ENCODE measurements around the gene FBXO30. TPM values are rescaled to one million over a fixed set of nuclear protein-coding genes. Genes with fewer than 3 reads are reported as not detected.

The FBXO30 gene
- total RNA-seq, 6 experiments from 2014 or later, result 2.2 to 3.2 (median 3.0) TPM

DNA sequence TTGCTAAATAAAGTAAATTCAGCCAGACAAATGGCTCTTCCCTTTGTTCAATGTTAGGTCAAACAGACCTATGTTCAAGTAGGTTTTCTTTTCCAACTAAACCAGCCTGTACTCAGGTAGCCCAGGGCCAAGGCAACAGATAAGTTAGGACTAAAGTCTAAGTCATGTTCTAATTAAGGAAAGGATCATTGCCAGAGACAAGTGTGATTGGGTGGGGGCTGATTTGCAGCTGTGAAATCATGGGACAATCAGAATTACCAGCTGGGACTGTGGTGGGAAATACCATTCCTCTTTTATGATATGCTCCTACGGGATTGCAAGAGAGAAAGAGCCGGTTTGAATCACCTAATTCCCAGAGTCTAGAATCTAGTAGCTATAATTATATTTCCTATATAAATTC lies 4.2 kb upstream of the FBXO30 start:
- intact Hi-C loops (cut with DNase I), result no loop called here
- 92% methylated on average over 2 of the region's 2 CpGs for WGBS (ENCODE audit: insufficient coverage, low coverage, low lambda C conversion rate, missing lambda C conversion rate)
- H3K27me3 ChIP-seq, result no peaks in the 10 kb centered on the region
- peaks cover 0 to 6% (median 3%) of the 10 kb centered on the region in 4 donors for H3K4me1 ChIP-seq
- TF ChIP-seq, protein P1, sequence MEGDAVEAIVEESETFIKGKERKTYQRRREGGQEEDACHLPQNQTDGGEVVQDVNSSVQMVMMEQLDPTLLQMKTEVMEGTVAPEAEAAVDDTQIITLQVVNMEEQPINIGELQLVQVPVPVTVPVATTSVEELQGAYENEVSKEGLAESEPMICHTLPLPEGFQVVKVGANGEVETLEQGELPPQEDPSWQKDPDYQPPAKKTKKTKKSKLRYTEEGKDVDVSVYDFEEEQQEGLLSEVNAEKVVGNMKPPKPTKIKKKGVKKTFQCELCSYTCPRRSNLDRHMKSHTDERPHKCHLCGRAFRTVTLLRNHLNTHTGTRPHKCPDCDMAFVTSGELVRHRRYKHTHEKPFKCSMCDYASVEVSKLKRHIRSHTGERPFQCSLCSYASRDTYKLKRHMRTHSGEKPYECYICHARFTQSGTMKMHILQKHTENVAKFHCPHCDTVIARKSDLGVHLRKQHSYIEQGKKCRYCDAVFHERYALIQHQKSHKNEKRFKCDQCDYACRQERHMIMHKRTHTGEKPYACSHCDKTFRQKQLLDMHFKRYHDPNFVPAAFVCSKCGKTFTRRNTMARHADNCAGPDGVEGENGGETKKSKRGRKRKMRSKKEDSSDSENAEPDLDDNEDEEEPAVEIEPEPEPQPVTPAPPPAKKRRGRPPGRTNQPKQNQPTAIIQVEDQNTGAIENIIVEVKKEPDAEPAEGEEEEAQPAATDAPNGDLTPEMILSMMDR (IDR thresholded peaks at IDR 0.05), result no peak
- no peak for TF ChIP-seq POLR2A (IDR thresholded peaks at IDR 0.05)
- H3K4me3 ChIP-seq, result no peak overlapping the region
- ATAC-seq (no peak), DNase-seq (no peak)
- no peak overlapping the region for H3K27ac ChIP-seq
- H3K9me3 ChIP-seq, result no peaks in the 10 kb centered on the region
- no peaks in the 10 kb centered on the region for H3K36me3 ChIP-seq

DNA sequence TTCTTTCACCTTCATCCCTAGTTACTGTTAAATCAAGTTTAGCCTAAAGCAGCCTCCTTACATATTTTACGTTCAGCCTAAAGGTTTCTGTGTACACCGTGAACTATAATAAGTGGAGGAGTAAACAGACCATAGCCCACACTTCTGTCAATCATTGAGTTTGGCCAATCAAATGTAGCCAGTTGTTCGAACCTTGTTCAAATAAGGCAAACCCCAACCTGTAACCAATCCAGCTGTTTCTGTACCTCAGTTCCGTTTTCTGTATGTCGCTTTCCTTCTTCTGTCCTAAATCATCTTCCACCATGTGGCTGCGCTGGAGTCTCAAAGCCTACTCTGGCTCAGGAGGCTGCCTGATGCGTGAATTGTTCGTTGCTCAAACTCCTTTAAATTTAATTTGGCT lies 1.8 kb upstream of the FBXO30 start:
- ATAC-seq (no peak), DNase-seq (no peak)
- TF ChIP-seq POLR2A (IDR thresholded peaks at IDR 0.05), result no peak
- TF ChIP-seq, protein P1 (IDR thresholded peaks at IDR 0.05), result no peak
- Histone ChIP-seq H3K4me3 (no peak overlapping the region), H3K27ac (no peak overlapping the region), H3K27me3 (no peaks in the 10 kb centered on the region), H3K9me3 (no peaks in the 10 kb centered on the region), H3K4me1 (peaks cover 0 to 19% (median 3%) of the 10 kb centered on the region in 4 donors), H3K36me3 (no peaks in the 10 kb centered on the region)
- 87% methylated on average over 6 of the region's 8 CpGs for WGBS (ENCODE audit: insufficient coverage, low coverage, low lambda C conversion rate, missing lambda C conversion rate)
- intact Hi-C loops (cut with DNase I), result no loop called here

DNA sequence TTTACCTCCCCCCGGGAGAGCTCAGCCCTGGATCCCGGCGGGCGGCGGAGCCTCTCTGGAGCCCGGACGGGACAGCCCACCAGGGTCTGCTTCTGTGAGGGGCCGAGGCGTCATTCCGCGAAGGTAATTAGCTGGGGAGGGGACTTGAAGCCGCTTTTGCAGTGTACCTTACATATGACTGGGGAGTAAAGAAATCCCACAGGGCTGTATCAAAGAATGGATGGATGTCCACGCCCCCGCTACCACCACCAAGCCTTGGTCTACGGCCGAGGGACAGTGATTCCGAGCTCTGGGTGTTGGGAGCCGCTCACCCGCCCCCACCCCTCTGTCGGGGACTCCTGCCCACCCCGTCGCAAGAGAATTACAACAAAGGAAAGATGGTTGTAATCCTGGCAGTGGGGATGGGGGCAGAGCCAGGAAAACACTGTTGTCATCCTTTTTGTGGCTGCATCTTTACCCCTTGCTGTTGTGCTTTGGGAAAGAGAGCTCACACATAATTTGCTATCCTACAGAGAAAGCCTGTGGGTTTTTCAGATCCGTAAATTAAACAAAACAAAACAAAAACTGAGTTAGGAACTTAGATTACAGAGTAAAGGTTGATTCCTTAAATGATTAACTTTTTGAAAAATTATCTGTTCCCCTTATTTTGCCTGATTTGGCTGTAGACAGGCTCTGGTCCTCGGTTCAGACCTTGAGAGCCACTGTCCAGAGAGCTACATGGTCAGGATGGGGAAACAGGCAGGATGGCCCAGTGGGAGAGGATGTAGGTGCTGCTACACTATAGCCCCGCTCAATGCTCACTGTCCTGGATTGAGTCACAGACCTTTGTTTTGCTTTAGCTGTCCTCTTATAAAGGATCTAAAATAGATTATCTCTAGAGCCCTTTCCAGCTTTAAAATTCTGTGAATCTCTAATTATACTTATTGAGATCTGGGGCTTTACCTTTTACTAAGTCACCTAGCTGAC lies 997 bp upstream of the FBXO30 start:
- DNase-seq (peak in 2 of 3 donors; percentile 42 to 47), ATAC-seq (peak; percentile 16 to 32 (median 27))
- WGBS (ENCODE audit: insufficient coverage, low coverage, low lambda C conversion rate, missing lambda C conversion rate), result 5% methylated on average over 14 of the region's 25 CpGs
- TF ChIP-seq, protein P1 (IDR thresholded peaks at IDR 0.05), result no peak
- no peak for TF ChIP-seq POLR2A (IDR thresholded peaks at IDR 0.05)
- H3K27me3 ChIP-seq, result no peaks in the 10 kb centered on the region
- intact Hi-C loops (cut with DNase I), result no loop called here
- H3K36me3 ChIP-seq, result no peaks in the 10 kb centered on the region
- peak overlapping the region; percentile 61 to 76 (median 76) for H3K4me3 ChIP-seq
- H3K27ac ChIP-seq, result peak overlapping the region; percentile 91 to 95 (median 92)
- H3K9me3 ChIP-seq, result no peaks in the 10 kb centered on the region
- peaks cover 0 to 19% (median 3%) of the 10 kb centered on the region in 4 donors for H3K4me1 ChIP-seq

DNA sequence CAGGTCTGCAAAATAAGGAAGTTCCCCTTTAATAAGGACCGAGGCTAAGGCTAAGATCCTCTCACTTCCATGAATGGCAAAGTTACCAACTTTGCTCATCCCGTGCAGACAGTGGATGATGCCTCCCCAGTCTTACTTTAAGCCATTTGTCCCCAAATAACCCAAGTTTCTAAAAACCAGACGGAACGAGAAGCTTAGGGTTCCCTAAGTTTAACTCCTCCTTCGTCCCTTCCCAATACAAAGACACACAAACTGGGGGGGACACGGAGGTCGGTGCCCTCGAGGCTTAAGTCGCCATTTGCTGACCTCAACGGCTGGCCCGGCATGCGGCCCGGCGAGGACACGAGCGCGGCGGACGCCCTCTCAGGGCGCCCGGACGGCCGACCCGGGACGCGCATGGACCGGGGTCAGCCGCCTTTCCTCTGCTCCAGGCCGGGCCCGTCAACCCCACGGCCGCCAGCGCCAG lies 527 bp downstream of the FBXO30 start:
- Histone ChIP-seq H3K27ac (peak overlapping the region; percentile 91 to 95 (median 92)), H3K27me3 (no peaks in the 10 kb centered on the region), H3K36me3 (no peaks in the 10 kb centered on the region), H3K4me1 (peaks cover 0 to 19% (median 3%) of the 10 kb centered on the region in 4 donors), H3K4me3 (peak overlapping the region; percentile 61 to 76 (median 76)), H3K9me3 (no peaks in the 10 kb centered on the region)
- TF ChIP-seq, protein P1 (IDR thresholded peaks at IDR 0.05), result no peak
- no peak for TF ChIP-seq POLR2A (IDR thresholded peaks at IDR 0.05)
- peak; percentile 56 to 62 (median 60) for DNase-seq
- ATAC-seq, result peak in 3 of 4 donors; percentile 5 to 43 (median 12)
- intact Hi-C loops (cut with DNase I), result no loop called here
- 1% methylated on average over 11 of the region's 33 CpGs for WGBS (ENCODE audit: insufficient coverage, low coverage, low lambda C conversion rate, missing lambda C conversion rate)
